ENCODE results near the gene MAN1C1. TPM values are rescaled to one million over a fixed set of nuclear protein-coding genes. Genes with fewer than 3 reads are reported as not detected.

MAN1C1 gene
- total RNA-seq, 1 experiment from 2014 or later: 0.11 TPM

- Histone ChIP-seq H3K4me2 (ENCODE audit: low read length) (no peak overlapping the region), H3K9me3 (ENCODE audit: low read length) (no peaks in the 10 kb centered on the region), H3K4me3 (ENCODE audit: low read length) (no peak overlapping the region), H3K9ac (ENCODE audit: low read length) (no peak overlapping the region), H3K79me2 (ENCODE audit: low read length) (no peaks in the 10 kb centered on the region), H3K4me1 (ENCODE audit: insufficient read depth, low read length) (no peaks in the 10 kb centered on the region), H3F3A (ENCODE audit: low read length, unreplicated experiment) (no peaks in the 10 kb centered on the region), H3K27me3 (ENCODE audit: low read length) (no peaks in the 10 kb centered on the region), H3K27ac (ENCODE audit: low read length) (no peak overlapping the region), H3K36me3 (ENCODE audit: low read depth, low read length) (no peaks in the 10 kb centered on the region), H2AFZ (ENCODE audit: low read length) (no peak overlapping the region), H3K9me2 (replicated peaks; ENCODE audit: low read length) (no peaks in the 10 kb centered on the region), H4K20me1 (ENCODE audit: low read length) (no peaks in the 10 kb centered on the region)
- intact Hi-C loops (cut with micrococcal nuclease): loop anchor here (10.0 kb wide), 1 partner anchor 105 kb away; no protein-coding TSS in a partner anchor
- ChIA-PET CTCF (interaction anchor here (0.7 kb wide), 1 partner anchor 118 kb away, joined by 10 read pairs; no protein-coding TSS in a partner anchor), POLR2A (ENCODE audit: unreplicated experiment) (no interaction called here)
- DNase-seq: no peak
- ATAC-seq: no peak
- no peak for TF ChIP-seq EZH2phosphoT487 (IDR thresholded peaks at IDR 0.05; ENCODE audit: borderline replicate concordance, low read length)
- TF ChIP-seq EZH2 (IDR thresholded peaks at IDR 0.05; ENCODE audit: low read length, unreplicated experiment): no peak
- TF ChIP-seq CTCF (conservative IDR thresholded peaks at IDR 0.05; ENCODE audit: low read depth, low read length): no peak
- no TSS peak for BruUV-seq (replicated peaks)
Observed at GRCh38 chr1:25689686-25690381, 73.2 kb downstream of the MAN1C1 start.

GRCh38 chr1:25690396-25690956 lies 73.9 kb downstream of the MAN1C1 start:
- Histone ChIP-seq H3K4me1 (ENCODE audit: insufficient read depth, low read length) (peaks cover 2% of the 10 kb centered on the region), H3K79me2 (ENCODE audit: low read length) (no peaks in the 10 kb centered on the region), H3K36me3 (ENCODE audit: low read depth, low read length) (no peaks in the 10 kb centered on the region), H3K9me2 (replicated peaks; ENCODE audit: low read length) (no peaks in the 10 kb centered on the region), H2AFZ (ENCODE audit: low read length) (no peak overlapping the region), H3F3A (ENCODE audit: low read length, unreplicated experiment) (no peaks in the 10 kb centered on the region), H3K4me2 (ENCODE audit: low read length) (no peak overlapping the region), H3K27ac (ENCODE audit: low read length) (no peak overlapping the region), H3K9me3 (ENCODE audit: low read length) (no peaks in the 10 kb centered on the region), H3K27me3 (ENCODE audit: low read length) (no peaks in the 10 kb centered on the region), H4K20me1 (ENCODE audit: low read length) (no peaks in the 10 kb centered on the region), H3K4me3 (ENCODE audit: low read length) (no peak overlapping the region), H3K9ac (ENCODE audit: low read length) (no peak overlapping the region)
- DNase-seq: no peak
- TF ChIP-seq EZH2 (IDR thresholded peaks at IDR 0.05; ENCODE audit: low read length, unreplicated experiment) (no peak), CTCF (conservative IDR thresholded peaks at IDR 0.05; ENCODE audit: low read depth, low read length) (no peak), EZH2phosphoT487 (IDR thresholded peaks at IDR 0.05; ENCODE audit: borderline replicate concordance, low read length) (no peak)
- ChIA-PET CTCF (interaction anchor here (0.7 kb wide), 1 partner anchor 118 kb away, joined by 10 read pairs; no protein-coding TSS in a partner anchor), POLR2A (ENCODE audit: unreplicated experiment) (no interaction called here)
- ATAC-seq: no peak
- intact Hi-C loops (cut with micrococcal nuclease): loop anchor here (10.0 kb wide), 1 partner anchor 104 kb away; no protein-coding TSS in a partner anchor
- BruUV-seq (replicated peaks): no TSS peak

GRCh38 chr1:25691211-25691610 lies 74.6 kb downstream of the MAN1C1 start:
- no TSS peak for BruUV-seq (replicated peaks)
- no peak overlapping the region for H2AFZ ChIP-seq (ENCODE audit: low read length)
- DNase-seq: no peak
- ATAC-seq: no peak
- H3K9me3 ChIP-seq (ENCODE audit: low read length): no peaks in the 10 kb centered on the region
- H3K27me3 ChIP-seq (ENCODE audit: low read length): no peaks in the 10 kb centered on the region
- no peak overlapping the region for H3K9ac ChIP-seq (ENCODE audit: low read length)
- CTCF ChIA-PET: no interaction called here
- no peak overlapping the region for H3K4me2 ChIP-seq (ENCODE audit: low read length)
- H3K27ac ChIP-seq (ENCODE audit: low read length): no peak overlapping the region
- no peak for TF ChIP-seq EZH2phosphoT487 (IDR thresholded peaks at IDR 0.05; ENCODE audit: borderline replicate concordance, low read length)
- no peak for TF ChIP-seq CTCF (conservative IDR thresholded peaks at IDR 0.05; ENCODE audit: low read depth, low read length)
- TF ChIP-seq EZH2 (IDR thresholded peaks at IDR 0.05; ENCODE audit: low read length, unreplicated experiment): no peak
- H3K4me3 ChIP-seq (ENCODE audit: low read length): no peak overlapping the region
- H3K36me3 ChIP-seq (ENCODE audit: low read depth, low read length): no peaks in the 10 kb centered on the region
- intact Hi-C loops (cut with micrococcal nuclease): loop anchor here (10.0 kb wide), 1 partner anchor 104 kb away; no protein-coding TSS in a partner anchor
- no peaks in the 10 kb centered on the region for H3K9me2 ChIP-seq (replicated peaks; ENCODE audit: low read length)
- H4K20me1 ChIP-seq (ENCODE audit: low read length): no peaks in the 10 kb centered on the region
- no peaks in the 10 kb centered on the region for H3K79me2 ChIP-seq (ENCODE audit: low read length)
- H3K4me1 ChIP-seq (ENCODE audit: insufficient read depth, low read length): peaks cover 9% of the 10 kb centered on the region
- POLR2A ChIA-PET (ENCODE audit: unreplicated experiment): no interaction called here
- H3F3A ChIP-seq (ENCODE audit: low read length, unreplicated experiment): no peaks in the 10 kb centered on the region
